Right atrium auricular region (tissue), 2 donors: ENCODE data around the gene SCP2D1. TPM values are rescaled to one million over a fixed set of nuclear protein-coding genes. Genes with fewer than 3 reads are reported as not detected.

Experiments
- DNase-seq: peaks from one replicate; pipeline ENCODE4 v3.0.0-alpha.2; 2019; ENCODE audit warnings: low spot score
- H3K27ac ChIP-seq, 2 donors: fragments of 200-600 bp; sonication (generic); 1 replicate in 1 of 2; 2 replicates in 1 of 2; pipeline ENCODE4 v1.5.1; 2016 to 2019
- H3K27me3 ChIP-seq, 2 donors: fragments of 200-600 bp; sonication (generic); one replicate each; pipeline versions ENCODE4 v1.5.1 to v1.6.0; 2017 to 2019
- H3K36me3 ChIP-seq: fragments of 200-600 bp; sonication (generic); one replicate; pipeline ENCODE4 v1.5.1; 2016
- H3K4me1 ChIP-seq, 2 donors: fragments of 200-600 bp; sonication (generic); one replicate each; pipeline versions ENCODE4 v1.5.1 to v1.6.0; 2017 to 2019
- H3K4me3 ChIP-seq, 2 donors: fragments of 200-600 bp; sonication (generic); 1 replicate in 1 of 2; 2 replicates in 1 of 2; pipeline ENCODE4 v1.5.1; 2017 to 2019; ENCODE audit warnings: mild to moderate bottlenecking in 1 of 2, moderate library complexity in 1 of 2
- H3K9me3 ChIP-seq, 2 donors: fragments of 200-600 bp; sonication (generic); one replicate each; pipeline ENCODE4 v1.5.1; 2019
- total RNA-seq, 2 donors: library from RNA; depleted of rRNA; stranded (reverse); fragments of >200 nt; gene quantifications; one replicate each; pipeline ENCODE4 v1.1.0, GENCODE V29; 2016
- TF ChIP-seq, protein P1 (sequence below), 2 donors: fragments of 200-600 bp; sonication (generic); IDR thresholded peaks; one replicate each; pipeline ENCODE4 v1.5.1; 2019; ENCODE audit warnings: antibody characterized with exemption in 2 of 2

The SCP2D1 gene
- total RNA-seq, 2 donors from 2014 or later = not detected

DNA sequence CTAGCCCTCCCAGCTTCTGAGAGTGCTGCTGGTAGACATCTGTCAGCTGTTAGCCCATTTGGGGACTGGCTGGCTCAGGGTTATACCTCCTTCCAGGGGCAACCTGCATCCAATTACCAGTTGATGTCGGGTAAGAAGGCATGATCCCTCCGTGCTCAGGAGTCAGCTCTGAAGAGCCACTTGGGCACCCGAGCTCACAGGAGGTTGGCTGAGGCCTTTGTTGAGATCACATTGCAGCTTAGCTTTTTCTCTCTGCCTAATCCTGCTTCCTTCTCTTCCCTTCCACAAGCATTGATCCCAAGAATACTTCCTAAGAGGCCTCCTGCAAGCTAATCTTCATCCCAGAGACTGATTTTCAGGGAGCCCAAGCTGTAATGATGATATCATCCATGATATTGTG, 35.5 kb downstream of the SCP2D1 start:
- no peak for DNase-seq
- TF ChIP-seq, protein P1, sequence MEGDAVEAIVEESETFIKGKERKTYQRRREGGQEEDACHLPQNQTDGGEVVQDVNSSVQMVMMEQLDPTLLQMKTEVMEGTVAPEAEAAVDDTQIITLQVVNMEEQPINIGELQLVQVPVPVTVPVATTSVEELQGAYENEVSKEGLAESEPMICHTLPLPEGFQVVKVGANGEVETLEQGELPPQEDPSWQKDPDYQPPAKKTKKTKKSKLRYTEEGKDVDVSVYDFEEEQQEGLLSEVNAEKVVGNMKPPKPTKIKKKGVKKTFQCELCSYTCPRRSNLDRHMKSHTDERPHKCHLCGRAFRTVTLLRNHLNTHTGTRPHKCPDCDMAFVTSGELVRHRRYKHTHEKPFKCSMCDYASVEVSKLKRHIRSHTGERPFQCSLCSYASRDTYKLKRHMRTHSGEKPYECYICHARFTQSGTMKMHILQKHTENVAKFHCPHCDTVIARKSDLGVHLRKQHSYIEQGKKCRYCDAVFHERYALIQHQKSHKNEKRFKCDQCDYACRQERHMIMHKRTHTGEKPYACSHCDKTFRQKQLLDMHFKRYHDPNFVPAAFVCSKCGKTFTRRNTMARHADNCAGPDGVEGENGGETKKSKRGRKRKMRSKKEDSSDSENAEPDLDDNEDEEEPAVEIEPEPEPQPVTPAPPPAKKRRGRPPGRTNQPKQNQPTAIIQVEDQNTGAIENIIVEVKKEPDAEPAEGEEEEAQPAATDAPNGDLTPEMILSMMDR (IDR thresholded peaks at IDR 0.05) = no peak
- Histone ChIP-seq H3K36me3 (no peaks in the 10 kb centered on the region), H3K4me3 (no peak overlapping the region), H3K27me3 (no peaks in the 10 kb centered on the region), H3K4me1 (no peaks in the 10 kb centered on the region), H3K9me3 (no peaks in the 10 kb centered on the region), H3K27ac (no peak overlapping the region)

DNA sequence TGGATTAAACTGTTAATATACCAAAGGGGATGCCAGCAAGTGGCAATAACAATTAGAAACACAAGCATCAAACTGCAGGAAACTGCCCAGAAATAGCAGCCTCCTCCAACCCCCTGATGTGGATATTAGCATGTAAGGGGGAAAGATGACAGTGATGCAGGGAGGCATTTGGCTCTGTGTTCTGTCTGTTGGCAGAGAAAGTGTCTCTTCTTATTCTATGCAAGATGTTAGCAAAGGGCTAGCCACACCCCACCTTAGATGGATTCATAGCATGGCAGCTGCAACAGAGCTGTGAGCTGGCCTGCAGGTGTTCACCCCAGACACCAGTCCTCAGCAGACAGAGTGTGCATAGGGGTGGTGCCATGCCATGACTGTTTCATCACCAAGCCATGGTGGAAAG, 38.0 kb downstream of the SCP2D1 start:
- Histone ChIP-seq H3K27ac (no peak overlapping the region), H3K9me3 (no peaks in the 10 kb centered on the region), H3K4me1 (no peaks in the 10 kb centered on the region), H3K27me3 (no peaks in the 10 kb centered on the region), H3K4me3 (no peak overlapping the region), H3K36me3 (no peaks in the 10 kb centered on the region)
- TF ChIP-seq, protein P1 (IDR thresholded peaks at IDR 0.05) = no peak
- DNase-seq = no peak

DNA sequence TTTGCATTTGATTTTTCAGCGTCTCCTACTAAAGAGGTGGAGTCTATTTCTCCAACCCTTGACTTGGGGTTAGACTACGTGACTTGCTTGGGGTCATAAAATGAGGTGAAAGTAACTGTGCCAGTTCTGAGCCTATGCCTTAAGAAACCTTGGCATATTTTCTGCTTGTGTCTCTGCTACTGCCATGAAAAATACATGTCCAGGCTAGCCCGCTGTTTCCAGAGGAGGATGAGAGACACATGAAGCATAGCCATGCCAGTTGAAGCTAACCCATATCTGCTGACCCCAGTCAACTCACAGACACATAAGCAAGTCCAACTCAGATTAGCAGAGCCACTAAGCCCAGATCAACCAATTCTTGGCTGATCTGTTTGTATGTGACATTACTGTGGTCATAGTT, 38.7 kb downstream of the SCP2D1 start:
- Histone ChIP-seq H3K36me3 (no peaks in the 10 kb centered on the region), H3K27ac (no peak overlapping the region), H3K4me3 (no peak overlapping the region), H3K4me1 (no peaks in the 10 kb centered on the region), H3K9me3 (no peaks in the 10 kb centered on the region), H3K27me3 (no peaks in the 10 kb centered on the region)
- TF ChIP-seq, protein P1 (IDR thresholded peaks at IDR 0.05) = no peak
- DNase-seq = no peak

DNA sequence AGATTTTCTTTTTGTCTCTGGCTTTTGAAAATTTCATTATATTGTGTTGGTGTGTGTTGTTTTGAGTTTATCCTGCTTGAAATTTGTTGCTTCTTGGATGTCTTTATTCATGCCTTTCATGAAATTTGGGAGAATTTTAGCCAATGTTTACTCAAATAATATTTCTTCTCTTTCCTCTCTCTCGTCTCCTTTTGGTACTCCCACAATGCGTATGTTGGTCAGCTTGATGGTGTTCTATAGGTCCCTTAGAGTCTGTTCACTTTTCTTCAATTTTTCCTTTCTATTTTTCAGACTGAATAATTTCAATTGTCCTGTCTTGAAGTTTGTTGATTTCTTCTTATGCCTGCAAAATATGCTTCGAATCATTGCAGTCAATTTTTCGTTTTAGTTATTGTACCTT, 39.6 kb downstream of the SCP2D1 start:
- H3K27ac ChIP-seq = no peak overlapping the region
- no peak overlapping the region for H3K4me3 ChIP-seq
- TF ChIP-seq, protein P1 (IDR thresholded peaks at IDR 0.05) = no peak
- no peak for DNase-seq
- H3K27me3 ChIP-seq = no peaks in the 10 kb centered on the region
- no peaks in the 10 kb centered on the region for H3K36me3 ChIP-seq
- H3K4me1 ChIP-seq = no peaks in the 10 kb centered on the region
- no peaks in the 10 kb centered on the region for H3K9me3 ChIP-seq

DNA sequence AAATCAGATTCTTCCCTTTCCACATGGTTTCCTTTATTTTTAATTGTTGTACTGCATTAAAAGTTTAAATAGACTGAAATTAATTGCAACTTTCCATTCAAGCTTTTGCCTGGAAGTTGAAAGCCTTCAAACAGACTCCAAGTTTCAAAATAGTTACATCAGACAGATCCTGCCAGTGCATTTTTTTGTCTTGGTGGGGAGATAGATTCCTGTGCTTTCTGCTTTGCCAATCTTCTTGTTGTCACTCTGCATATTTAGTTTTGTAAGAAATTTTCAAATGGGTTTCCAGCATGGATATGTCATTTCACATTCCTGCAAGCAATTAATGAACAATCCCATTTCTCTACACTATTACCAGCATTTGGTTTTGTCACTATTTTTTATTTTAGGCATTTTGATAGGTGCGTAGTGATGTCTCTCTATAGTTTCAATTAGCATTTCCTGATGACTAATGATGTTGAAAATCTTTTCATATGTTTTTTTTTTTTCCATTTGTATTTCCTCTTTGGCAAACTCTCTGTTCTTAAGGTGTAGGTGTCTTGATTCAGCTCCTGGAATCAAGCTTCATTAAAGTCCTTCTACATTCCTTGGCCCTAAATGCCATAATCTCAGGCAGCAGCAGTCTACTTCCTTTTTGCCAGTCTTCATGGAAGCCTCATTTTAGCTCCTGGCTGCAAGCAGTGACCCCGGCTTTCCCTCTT, 40.5 kb downstream of the SCP2D1 start:
- no peaks in the 10 kb centered on the region for H3K4me1 ChIP-seq
- no peaks in the 10 kb centered on the region for H3K27me3 ChIP-seq
- no peak for DNase-seq
- H3K4me3 ChIP-seq = no peak overlapping the region
- TF ChIP-seq, protein P1 (IDR thresholded peaks at IDR 0.05) = no peak
- no peak overlapping the region for H3K27ac ChIP-seq
- no peaks in the 10 kb centered on the region for H3K36me3 ChIP-seq
- no peaks in the 10 kb centered on the region for H3K9me3 ChIP-seq

DNA sequence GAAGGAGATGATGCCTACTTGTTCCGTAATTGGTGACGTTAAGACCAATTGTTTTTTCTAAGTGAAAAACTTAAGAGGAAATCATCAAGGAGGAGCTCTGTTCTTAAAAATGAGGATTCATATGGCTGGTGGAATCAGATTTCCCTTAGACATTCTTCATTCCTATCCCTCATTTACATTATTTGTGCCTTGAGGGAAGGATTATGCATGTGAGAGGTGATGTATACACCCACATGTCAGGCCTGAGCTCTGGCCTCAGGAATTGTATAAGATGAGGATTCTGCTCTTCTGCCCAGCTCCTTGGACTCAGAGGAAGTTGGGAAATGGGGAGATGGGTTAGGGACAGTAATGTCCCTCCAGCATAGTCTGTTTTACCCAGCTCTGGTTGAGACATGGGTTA, 42.3 kb downstream of the SCP2D1 start:
- Histone ChIP-seq H3K36me3 (no peaks in the 10 kb centered on the region), H3K27me3 (no peaks in the 10 kb centered on the region), H3K4me3 (no peak overlapping the region), H3K4me1 (no peaks in the 10 kb centered on the region), H3K9me3 (peaks cover 0 to 8% of the 10 kb centered on the region in 2 donors), H3K27ac (no peak overlapping the region)
- TF ChIP-seq, protein P1 (IDR thresholded peaks at IDR 0.05) = no peak
- no peak for DNase-seq
